ENCODE measurements around the gene RAX.

DNA sequence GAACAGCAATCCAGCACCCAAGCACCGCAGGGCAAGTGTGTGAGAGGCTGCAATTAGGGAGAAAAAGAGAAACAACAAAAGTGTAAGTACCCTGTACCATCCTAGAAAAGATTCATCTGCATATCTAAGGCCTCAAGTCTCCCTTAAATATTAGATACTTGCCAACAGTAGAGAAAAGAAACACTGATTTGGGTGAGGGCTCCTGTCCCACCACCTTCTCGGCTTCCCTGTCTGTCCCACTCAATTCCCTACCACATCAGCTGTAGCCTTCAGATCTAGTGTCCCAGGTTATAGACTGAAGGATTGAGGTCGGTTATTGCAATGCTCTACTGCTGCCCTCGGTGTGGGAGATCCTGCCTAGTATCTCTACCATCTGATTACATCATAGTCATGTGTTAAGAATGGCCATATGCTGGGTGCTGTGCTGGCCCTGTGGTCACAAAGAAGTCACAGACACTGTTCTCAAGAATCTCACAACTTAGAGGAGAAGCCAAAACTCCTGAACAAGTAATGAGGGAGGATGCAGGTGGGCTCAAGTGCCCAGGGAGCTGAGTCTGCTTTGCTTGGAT, 2.5 kb downstream of the RAX start:
- TF ChIP-seq EZH2phosphoT487 (IDR thresholded peaks at IDR 0.05; ENCODE audit: insufficient read depth, low read depth), result no peak
- no peak for TF ChIP-seq EZH2 (IDR thresholded peaks at IDR 0.05; ENCODE audit: insufficient read depth, poor library complexity, severe bottlenecking)

All from GM23248 (cell line).